GM12892 (cell line): ENCODE results near the gene DECR2.

Source experiments
- POLR2A ChIP-seq: IDR thresholded peaks from 2 replicates; pipeline ENCODE4 v1.6.1; 2011; ENCODE audit warnings: low read depth, low read length, control low read depth
- TAF1 ChIP-seq: IDR thresholded peaks from 2 replicates; pipeline ENCODE4 v1.6.1; 2011; ENCODE audit warnings: low read depth, mild to moderate bottlenecking, control low read depth, low read length, borderline replicate concordance

DNA sequence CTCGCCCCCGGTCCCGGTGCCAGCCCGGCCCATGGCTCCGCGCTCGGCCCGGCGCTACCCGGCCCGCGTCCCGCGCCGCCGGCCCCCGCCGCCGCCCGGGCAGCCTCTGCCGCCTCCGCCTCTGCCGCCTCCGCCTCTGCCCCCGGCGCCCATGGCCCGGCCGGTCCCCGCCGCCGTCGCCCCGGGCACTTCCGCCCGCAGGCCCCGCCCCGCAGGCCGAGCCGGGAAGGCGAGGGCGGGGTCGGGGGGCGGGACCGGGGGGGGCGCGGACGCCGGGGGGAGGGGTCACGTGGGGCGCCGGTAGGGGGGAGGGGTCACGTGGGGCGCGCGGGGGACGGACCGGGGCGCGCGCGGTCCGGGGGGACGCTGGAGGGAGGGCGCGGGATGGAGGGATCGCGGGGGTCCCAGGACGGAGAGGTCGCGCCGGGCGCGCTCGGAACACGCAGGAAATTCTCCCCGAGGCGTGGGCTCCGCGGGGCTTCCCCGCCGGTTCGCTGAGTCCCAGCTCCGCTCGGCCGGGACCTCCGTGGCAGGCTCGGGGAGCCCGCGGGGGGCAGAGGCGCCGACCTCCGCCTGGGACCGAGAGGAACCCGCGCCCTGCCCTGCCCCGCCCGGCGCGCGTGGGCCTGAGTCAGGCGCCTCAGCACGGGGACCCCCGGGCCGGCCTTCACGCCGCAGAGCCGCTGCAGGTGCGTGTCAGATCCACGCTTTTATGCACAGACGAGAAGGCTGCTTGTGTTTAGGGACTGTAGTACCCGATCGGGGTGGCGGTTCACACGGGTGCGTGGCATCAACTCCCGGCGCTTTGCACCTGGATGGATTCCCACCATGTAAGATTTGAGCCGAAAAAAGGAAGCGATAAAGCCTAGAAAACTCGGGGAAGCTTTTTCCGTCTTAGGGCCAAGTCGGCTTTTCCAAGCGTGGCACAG is 19.6 kb upstream of the DECR2 start, which contains the start of gene PGAP6:
- TF ChIP-seq TAF1 (no peak), POLR2A (peak; percentile 68; the same call in 1 of the 2 replicates)
